GM18498 (cell line): ENCODE data around the gene NRM.
"Not testable (repeated sequence)": the region's sequence is repeated elsewhere in the genome, so short reads cannot be mapped to it uniquely, and the experiment has no call there.

ENCODE experiments used
- ATAC-seq: cut with Tn5 transposase; IDR thresholded peaks from one replicate; pipeline ENCODE4 v1.9.1; 2021; ENCODE audit warnings: mild to moderate bottlenecking, moderate library complexity; ENCODE audit not compliant: unreplicated experiment

NRM gene

GRCh38 chr6:30721198-30722024, 30.6 kb upstream of the NRM start:
- peak; percentile 32 for ATAC-seq

GRCh38 chr6:30720738-30721197, 30.0 kb upstream of the NRM start:
- no peak for ATAC-seq

- peak; percentile 45 for ATAC-seq
Measured at GRCh38 chr6:30719791-30720737, 29.3 kb upstream of the NRM start, which contains the start of gene TUBB. TUBB (plus strand) TSS chr6:30720352; CDS start chr6:30720507, 155 bp downstream.

- no peak for ATAC-seq
Measured at GRCh38 chr6:30719356-30719755, 28.6 kb upstream of the NRM start.

GRCh38 chr6:30717845-30718720, 27.3 kb upstream of the NRM start:
- not testable (repeated sequence) for ATAC-seq

- ATAC-seq, result peak; percentile 67
Measured at GRCh38 chr6:30717129-30717844, 26.5 kb upstream of the NRM start, which contains the start of gene MDC1. MDC1 (minus strand) TSS chr6:30717281; CDS start chr6:30715175, 2,106 bp downstream.

- no peak for ATAC-seq
Measured at GRCh38 chr6:30716879-30717128, 26.0 kb upstream of the NRM start.

GRCh38 chr6:30714263-30714662, 23.5 kb upstream of the NRM start:
- ATAC-seq, result no peak

GRCh38 chr6:30712441-30712945, 21.7 kb upstream of the NRM start:
- no peak for ATAC-seq

- no peak for ATAC-seq
Measured at GRCh38 chr6:30711758-30712380, 21.1 kb upstream of the NRM start.

- ATAC-seq, result no peak
Measured at GRCh38 chr6:30709101-30709868, 18.5 kb upstream of the NRM start.

- ATAC-seq, result no peak
Measured at GRCh38 chr6:30707281-30707850, 16.6 kb upstream of the NRM start.

GRCh38 chr6:30705620-30706019, 14.8 kb upstream of the NRM start:
- no peak for ATAC-seq

- ATAC-seq, result no peak
Measured at GRCh38 chr6:30703821-30704220, 13.0 kb upstream of the NRM start.

GRCh38 chr6:30703011-30703410, 12.2 kb upstream of the NRM start:
- ATAC-seq, result no peak

- no peak for ATAC-seq
Measured at GRCh38 chr6:30700340-30700739, 9.6 kb upstream of the NRM start.

- ATAC-seq, result no peak
Measured at GRCh38 chr6:30696432-30696831, 5.6 kb upstream of the NRM start.

GRCh38 chr6:30691208-30691847, 544 bp upstream of the NRM start:
- no peak for ATAC-seq
